Activated CD4-positive, alpha-beta T cell treated with anti-CD3 and anti-CD28 coated beads, Interleukin-2, Interleukin-4, amounts not matched to agents 100 ng/mL and 50 ng/mL, durations not matched to agents 16 hours and 8 hours (primary cell): Measurements from ENCODE around the gene ST6GALNAC3.
A peak's percentile ranks its signal among the peaks of the same experiment; 100 is the strongest.

Experiments
- DNase-seq: peaks from one replicate; pipeline ENCODE4 v3.0.0-alpha.2; 2020; ENCODE audit warnings: low spot score

The ST6GALNAC3 gene

GRCh38 chr1:76444773-76445172, 370.2 kb downstream of the ST6GALNAC3 start:
- no peak for DNase-seq

GRCh38 chr1:76450229-76450628, 375.7 kb downstream of the ST6GALNAC3 start:
- no peak for DNase-seq

- DNase-seq = peak; percentile 22
These were observed 388.7 kb downstream of the ST6GALNAC3 start for GRCh38 chr1:76463278-76463677.

GRCh38 chr1:76463849-76464248, 389.3 kb downstream of the ST6GALNAC3 start:
- no peak for DNase-seq

- no peak for DNase-seq
These were observed 390.5 kb downstream of the ST6GALNAC3 start for GRCh38 chr1:76465030-76465429.

- DNase-seq = no peak
These were observed 395.6 kb downstream of the ST6GALNAC3 start for GRCh38 chr1:76470166-76470565.

- DNase-seq = no peak
These were observed 397.0 kb downstream of the ST6GALNAC3 start for GRCh38 chr1:76471536-76471935.

- no peak for DNase-seq
These were observed 399.0 kb downstream of the ST6GALNAC3 start for GRCh38 chr1:76473591-76473990.

- DNase-seq = no peak
These were observed 400.4 kb downstream of the ST6GALNAC3 start for GRCh38 chr1:76474922-76475321.

GRCh38 chr1:76477156-76477555, 402.6 kb downstream of the ST6GALNAC3 start:
- DNase-seq = no peak

GRCh38 chr1:76480827-76481226, 406.3 kb downstream of the ST6GALNAC3 start:
- DNase-seq = no peak

GRCh38 chr1:76481672-76482071, 407.1 kb downstream of the ST6GALNAC3 start:
- DNase-seq = no peak

GRCh38 chr1:76482272-76482671, 407.7 kb downstream of the ST6GALNAC3 start:
- DNase-seq = no peak

- DNase-seq = no peak
These were observed 417.2 kb downstream of the ST6GALNAC3 start for GRCh38 chr1:76491737-76492136.

GRCh38 chr1:76492752-76493430, 418.3 kb downstream of the ST6GALNAC3 start:
- DNase-seq = no peak

GRCh38 chr1:76494807-76495206, 420.3 kb downstream of the ST6GALNAC3 start:
- peak; percentile 51 for DNase-seq

GRCh38 chr1:76496871-76497270, 422.3 kb downstream of the ST6GALNAC3 start:
- DNase-seq = no peak

- DNase-seq = no peak
These were observed 425.6 kb downstream of the ST6GALNAC3 start for GRCh38 chr1:76500116-76500515.

GRCh38 chr1:76501136-76501535, 426.6 kb downstream of the ST6GALNAC3 start:
- no peak for DNase-seq

- DNase-seq = no peak
These were observed 427.2 kb downstream of the ST6GALNAC3 start for GRCh38 chr1:76501586-76502219.

- no peak for DNase-seq
These were observed 428.6 kb downstream of the ST6GALNAC3 start for GRCh38 chr1:76503100-76503499.

GRCh38 chr1:76503736-76504135, 429.2 kb downstream of the ST6GALNAC3 start:
- DNase-seq = no peak

GRCh38 chr1:76507376-76507775, 432.8 kb downstream of the ST6GALNAC3 start:
- no peak for DNase-seq

GRCh38 chr1:76508871-76509270, 434.3 kb downstream of the ST6GALNAC3 start:
- DNase-seq = no peak
